ENCODE results near the gene IMMP2L.
"Not testable (repeated sequence)": the region's sequence is repeated elsewhere in the genome, so short reads cannot be mapped to it uniquely, and the experiment has no call there.

IMMP2L gene

DNA sequence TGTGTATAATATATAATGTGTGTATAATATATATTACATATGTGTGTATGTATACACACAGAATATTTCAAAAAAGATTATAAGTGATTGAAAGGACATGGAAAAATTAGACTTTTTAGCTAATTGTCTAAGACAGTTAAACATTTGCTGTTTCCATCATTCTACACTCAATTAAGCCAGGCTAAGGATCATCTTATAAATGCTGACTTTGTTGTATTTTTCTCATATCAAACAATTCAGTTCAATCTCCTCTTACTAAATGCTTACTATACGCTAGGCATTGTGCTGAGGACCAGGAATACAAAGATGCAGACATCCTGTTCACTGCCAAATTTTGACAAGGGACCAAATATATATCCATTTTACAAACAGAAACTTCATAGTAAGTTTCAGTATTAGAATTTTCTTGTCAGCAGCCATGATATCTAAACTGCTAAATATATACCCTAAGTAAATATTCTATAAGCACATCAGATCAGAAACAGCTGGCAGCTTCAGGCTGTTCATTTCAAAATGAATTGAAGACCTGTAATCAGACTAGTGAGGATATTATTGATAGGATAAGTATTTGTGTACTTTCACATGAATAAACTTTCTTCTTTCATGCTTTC lies 481.7 kb downstream of the IMMP2L start:
- DNase-seq (ENCODE audit: low read depth in 2 of 2), result no peak

DNA sequence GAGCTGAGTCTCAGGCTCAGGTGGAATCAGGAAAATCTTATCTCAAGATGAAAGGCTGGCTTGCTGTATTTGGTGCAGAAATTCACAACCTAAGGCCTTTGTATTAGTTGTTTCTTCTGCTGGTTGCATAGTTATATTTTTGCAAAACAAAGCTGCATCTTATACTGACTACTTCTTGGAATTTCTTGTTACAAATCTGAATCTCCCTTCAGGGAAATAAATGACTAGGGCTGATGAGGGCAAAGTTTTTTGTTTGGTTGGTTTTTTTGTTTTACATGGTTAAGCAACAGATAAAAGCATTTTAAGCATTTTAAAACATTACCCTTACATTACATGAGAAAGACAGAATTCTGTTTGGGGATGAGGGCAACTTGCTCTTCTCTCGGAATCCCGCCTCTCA lies 485.3 kb downstream of the IMMP2L start:
- no peak for DNase-seq (ENCODE audit: low read depth in 2 of 2)

DNA sequence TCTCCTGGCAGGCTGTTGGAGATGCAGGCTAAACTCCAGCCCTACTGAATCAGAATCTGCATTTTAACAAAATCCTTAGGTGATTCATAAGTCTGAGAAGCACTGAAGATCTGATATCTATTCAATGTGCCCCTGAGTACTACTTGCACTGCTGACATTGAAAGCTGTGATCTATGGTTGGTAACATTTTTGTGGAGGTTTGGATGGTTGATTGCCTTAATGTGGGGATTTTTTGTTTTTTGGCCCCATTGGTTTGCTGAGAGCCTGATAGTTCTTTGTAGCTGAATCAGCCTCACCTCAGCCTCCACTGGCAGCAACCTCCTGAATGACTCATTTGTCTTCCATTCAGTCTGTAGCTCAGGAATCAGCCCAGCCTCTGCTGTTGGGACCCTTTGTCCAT lies 486.1 kb downstream of the IMMP2L start:
- DNase-seq (ENCODE audit: low read depth in 2 of 2), result no peak

DNA sequence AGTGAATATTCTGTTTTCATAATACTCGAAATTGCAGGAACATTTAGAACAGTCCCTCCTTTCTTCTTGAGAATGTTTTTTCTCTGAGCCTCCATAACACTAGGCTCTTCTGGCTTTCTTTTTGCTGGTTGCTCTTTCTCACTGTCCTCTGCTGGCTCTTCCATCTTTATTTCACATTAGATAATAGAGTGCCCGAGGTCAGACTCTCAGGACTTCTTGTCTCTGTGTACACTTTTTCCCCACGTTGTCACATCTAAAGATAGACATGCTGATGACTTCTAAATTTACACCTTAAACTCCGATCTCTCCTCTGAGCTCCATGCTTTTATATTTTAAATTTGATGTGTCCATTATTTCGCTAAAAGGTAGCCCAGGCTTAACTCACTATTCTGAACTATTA lies 486.8 kb downstream of the IMMP2L start:
- no peak for DNase-seq (ENCODE audit: low read depth in 2 of 2)

DNA sequence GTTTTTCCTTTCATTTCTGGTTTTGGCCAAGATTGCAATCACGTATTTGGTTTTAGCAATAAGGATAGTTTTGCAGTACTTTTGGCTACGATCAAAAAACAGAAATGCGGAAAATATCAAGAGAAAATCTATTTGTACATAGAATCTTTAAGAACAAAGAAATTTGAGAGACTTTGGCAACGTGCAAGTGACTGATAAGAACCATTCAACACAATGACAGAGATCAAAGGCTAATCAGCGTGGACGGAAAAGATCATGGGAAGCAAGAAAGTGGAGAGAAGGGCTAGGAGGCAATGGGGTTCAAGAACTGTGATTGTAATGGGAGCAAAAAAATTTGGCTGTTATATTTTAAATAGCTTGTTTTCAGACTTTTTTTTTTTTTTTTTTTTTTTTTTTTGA lies 487.5 kb downstream of the IMMP2L start:
- no peak for DNase-seq (ENCODE audit: low read depth in 2 of 2)

DNA sequence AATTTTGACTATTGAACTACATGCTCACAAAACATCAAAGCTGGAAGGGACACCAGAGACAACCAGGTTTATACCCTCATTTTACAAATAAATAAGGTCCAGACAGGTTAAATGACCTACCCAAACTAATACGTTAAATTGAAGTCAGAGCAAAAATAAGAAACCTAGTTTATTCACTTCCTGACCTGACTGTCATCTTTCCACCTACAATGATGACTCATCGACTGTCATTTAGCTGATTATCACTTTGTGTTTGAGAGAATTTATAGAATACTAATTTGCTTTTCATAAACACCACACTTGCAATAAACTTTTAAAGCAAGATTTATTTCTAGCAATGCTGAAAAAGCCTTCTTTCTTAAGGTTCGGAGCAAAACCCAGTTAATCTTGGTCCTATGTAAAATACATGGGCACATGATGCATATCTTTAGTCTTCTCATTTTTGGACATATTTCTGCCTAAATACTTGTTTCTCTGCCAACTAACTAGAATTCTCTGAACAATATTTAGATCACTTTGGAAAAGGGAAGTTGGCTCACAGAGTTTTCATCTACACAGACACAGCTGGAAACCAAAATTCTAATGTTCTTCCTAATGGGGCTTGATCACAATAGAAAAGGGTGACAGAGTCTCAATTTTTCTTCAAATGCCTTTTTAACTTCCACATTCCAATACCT lies 488.1 kb downstream of the IMMP2L start:
- DNase-seq (ENCODE audit: low read depth in 2 of 2), result no peak

DNA sequence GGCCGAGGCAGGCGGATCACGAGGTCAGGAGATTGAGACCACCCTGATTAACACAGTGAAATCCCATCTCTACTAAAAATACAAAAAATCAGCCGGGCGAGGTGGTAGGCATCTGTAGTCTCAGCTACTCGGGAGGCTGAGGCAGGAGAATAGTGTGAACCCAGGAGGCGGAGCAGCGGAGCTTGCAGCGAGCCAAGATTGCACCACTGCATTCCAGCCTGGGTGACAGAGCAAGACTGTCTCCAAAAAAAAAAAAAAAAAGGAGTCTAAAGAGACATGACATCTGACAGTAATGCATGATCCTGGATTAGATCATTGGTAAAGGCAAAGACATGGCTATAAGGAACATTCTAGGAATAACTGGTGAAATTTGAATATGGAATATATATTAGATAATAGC lies 489.6 kb downstream of the IMMP2L start:
- not testable (repeated sequence) for DNase-seq (ENCODE audit: low read depth in 2 of 2)

DNA sequence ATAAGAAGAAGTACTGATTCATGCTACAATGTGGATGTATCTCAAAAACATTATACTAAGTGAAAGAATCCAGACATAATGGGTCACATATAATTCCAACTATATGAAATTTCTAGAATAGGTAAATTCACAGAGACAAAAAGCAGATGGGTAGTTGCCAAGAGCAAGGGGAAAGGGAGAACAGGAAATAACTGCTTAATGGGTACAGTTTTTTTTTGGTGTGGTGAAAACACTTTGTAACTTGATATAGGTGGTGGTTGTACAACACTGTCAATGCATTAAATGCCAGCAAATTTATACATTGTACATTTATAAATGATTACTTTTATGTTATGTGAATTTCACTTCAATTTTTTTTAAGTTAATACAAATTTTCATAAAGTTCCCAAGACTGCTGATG lies 490.7 kb downstream of the IMMP2L start:
- DNase-seq (ENCODE audit: low read depth in 2 of 2), result no peak

DNA sequence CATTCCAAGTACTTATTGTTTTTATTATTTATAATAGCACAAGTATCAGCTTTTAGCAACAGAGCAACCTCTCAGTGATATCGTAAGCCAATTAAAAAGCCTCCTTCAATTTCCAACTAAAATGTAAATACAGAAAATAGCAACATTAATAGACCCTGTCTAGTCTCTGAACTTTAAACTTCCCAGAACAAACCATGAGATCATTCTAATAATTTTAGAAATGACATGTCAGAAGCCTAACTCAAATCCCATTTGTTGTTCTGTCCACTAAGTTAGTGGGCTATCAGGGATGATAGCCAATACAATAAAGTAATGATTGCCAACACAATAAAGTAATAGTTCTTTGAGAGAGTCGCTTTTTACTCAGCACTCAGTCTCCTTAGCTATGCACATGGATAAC lies 493.7 kb downstream of the IMMP2L start:
- DNase-seq (ENCODE audit: low read depth in 2 of 2), result no peak

DNA sequence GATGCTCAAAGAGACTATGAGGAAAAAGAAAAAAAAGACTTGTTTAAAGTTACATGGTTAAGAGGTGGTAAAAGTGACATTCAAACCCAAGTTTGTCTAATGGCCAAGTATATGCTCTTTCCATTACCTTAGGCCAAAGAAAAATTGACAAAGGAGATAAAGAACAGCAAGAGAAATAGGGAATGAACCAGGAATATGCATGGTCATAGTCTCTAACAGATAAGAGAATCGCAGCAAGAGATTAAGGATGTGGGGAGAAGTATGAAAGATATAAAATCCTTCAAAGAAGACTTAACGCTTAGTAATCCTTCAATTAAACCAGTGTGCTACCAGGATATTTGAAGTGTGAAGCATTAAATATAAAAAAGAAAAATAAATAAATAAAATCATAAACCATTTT lies 494.6 kb downstream of the IMMP2L start:
- no peak for DNase-seq (ENCODE audit: low read depth in 2 of 2)

DNA sequence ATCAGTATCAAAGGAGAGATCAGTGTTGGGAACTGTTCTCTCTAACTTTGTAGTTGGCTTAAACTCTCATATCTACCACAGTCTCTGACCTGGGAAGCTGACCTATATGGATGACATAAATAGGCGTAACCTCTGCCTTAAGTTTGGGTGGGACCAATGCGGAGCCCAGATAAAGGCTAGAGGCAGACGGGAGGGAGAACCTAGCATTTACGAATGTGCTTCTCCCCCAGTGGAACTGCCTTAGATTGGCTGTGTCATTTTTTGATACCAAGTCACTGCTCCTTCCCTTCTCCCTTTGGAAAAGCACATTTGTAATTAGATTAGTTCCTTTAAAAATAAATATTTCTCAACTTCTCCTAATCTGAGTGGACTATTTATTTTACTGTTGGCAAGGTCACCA lies 495.0 kb downstream of the IMMP2L start:
- DNase-seq (ENCODE audit: low read depth in 2 of 2), result no peak

DNA sequence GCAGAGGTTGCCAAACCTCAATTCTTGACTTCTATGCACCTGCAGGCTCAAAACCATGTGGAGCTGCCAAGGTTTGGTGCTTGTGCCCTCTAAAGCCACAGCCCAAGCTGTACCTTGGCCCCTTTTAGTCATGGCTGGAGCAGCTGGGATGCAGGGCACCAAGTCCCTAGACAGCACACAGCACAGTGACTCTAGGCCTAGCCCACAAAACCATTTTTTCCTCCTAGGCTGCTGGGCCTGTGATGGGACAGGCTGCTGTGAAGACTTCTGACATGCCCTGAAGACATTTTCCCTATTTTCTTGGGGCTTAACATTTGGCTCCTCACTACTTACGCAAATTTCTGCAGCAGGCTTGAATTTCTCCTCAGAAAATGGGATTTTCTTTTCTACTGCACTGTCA lies 499.1 kb downstream of the IMMP2L start:
- no peak for DNase-seq (ENCODE audit: low read depth in 2 of 2)

DNA sequence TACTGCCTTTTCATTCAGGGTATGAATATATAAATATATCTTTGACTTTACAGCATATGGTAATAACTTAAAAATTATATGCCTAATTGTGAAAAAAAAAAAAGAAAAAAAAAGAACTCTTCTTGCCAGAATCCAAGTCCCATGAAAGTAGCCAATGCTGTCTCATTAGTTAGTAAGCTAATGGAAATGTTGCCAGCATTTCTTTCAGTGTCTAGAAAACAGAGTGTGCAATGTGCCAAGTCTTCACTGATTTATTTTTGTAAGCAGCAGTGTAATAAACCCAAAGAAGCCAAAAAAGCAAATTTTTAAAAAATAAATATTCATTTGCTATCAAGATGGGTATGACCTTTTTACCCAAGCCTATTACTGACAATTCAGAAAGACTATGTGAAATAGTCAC lies 502.5 kb downstream of the IMMP2L start:
- no peak for DNase-seq (ENCODE audit: low read depth in 2 of 2)

DNA sequence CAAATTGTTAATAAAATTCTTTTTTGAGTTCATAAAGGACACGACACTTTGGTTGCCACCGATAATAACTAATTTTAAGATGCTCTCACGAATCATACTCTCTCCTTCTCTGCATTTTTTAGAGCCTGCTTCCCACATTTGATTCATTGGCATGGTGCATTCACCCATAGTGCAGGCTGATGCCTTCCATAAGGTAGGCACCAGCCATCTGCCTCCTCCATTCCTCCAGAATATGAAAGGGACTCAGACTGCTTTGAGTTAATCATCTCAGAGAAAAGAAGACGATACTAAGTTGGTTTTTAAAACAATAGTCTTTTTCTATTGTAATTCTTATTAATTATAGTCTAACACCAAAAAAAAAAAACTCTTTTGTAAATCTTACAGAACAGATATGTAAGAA lies 505.2 kb downstream of the IMMP2L start:
- DNase-seq (ENCODE audit: low read depth in 2 of 2), result no peak

DNA sequence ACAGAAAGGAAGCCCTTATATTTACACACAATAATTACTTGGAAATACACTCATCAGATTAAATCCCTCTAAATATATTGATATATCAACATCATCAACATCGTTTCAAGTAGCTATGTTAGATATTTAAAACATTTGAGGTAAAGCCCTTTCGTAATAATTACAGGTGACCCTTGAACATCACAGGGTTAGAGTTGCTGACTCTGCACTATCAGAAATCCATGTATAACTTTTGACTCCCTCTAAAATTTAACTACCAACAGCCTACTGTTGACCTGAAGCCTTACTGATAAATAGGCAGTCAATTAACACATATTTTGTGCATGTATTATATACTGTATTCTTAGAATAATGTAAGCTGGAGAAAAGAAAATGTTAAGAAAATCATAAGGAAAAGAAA lies 505.9 kb downstream of the IMMP2L start:
- no peak for DNase-seq (ENCODE audit: low read depth in 2 of 2)

DNA sequence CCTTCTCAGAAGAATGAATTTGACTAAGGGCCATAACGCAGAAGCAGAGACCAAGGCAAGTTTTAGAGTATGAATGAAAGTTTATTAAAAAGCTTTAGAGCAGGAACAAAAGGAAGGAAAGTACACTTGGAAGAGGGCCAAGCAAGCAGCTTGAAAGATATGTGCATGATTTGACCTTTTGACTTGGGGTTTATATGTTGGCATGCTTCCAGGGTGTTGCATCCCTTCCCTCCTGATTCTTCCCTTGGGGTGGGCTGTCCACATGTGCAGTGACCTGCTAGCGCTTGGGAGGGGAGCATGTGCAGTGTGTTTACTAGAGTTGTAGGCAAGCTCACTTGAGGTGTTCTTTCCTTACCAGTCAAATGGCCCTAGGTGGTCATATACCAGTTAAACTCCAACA lies 509.3 kb downstream of the IMMP2L start:
- no peak for DNase-seq (ENCODE audit: low read depth in 2 of 2)

DNA sequence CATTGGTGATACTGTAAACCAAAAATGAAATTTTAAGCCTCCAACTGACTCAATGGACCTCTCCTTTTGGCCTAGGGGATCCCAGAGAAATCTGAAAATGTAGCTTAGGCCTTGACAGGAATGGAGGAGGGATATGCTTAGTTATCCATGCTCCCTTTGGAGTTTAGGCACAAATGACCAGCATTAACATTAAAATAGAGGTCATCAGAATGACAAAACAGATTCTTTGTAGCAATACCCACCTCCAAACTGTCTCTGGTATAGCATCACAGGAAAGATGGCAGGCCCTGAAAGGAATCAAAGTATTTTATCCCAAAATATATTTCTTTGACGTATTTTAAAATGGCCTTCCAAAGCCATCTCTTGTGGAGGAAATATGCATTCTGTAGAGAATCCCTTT lies 510.5 kb downstream of the IMMP2L start:
- no peak for DNase-seq (ENCODE audit: low read depth in 2 of 2)

DNA sequence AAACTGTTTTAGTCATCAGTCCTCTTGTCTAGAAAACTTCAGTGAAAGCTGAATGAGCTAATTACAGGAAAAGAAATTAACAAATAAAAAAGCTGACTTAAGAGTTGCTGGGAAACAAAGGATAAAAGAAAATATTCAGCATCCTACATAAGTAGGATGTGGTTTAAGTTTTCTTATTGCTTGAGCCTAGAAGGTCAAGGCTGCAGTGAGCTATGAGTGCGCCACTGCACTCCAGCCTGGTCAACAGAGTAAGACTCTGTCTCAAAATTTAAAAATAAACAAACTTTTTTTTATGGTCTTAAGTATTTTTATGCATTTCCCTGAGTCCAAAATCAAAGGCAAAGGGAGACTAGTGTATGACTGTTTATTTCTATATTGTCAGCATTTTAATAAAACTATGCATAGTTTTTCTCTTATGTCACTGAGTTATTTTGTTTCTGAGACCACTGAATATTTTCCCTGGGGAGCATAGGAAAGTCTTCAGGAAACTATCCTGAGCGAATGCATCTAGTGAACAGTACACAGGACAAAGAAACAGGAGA lies 511.3 kb downstream of the IMMP2L start:
- no peak for DNase-seq (ENCODE audit: low read depth in 2 of 2)

DNA sequence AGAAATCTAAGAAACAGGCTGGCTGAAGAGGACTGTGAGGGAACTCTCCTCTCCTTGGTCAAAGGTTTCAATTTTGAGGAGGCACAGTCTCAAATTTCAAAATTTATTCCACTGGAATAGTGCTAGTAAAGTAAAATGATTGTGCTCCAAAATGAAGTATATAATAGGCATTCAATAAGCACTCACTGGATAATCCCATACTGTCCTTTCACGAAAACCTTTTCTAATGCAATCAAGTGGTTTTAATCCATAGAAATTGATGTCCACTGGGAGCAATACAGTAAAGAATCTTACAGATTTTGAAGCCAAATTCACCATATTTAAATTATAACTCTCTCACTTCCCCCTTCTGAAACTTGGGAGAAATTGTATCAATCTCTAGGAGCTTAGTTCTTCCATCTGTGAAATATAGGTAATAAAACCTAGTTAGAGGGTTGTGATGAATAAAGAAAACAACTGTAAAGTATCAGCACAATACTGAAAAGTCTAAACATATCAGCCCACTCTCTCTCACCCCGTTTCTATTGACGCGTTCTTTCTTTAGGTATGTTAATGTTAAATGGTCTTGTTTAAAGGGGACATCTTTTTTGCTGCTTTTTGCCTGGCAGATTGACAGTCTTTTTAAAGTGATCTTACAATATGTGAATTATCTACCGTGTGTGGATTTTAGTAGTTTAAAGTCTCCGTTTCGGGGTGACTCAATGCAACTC lies 512.2 kb downstream of the IMMP2L start:
- DNase-seq (ENCODE audit: low read depth in 2 of 2), result no peak

DNA sequence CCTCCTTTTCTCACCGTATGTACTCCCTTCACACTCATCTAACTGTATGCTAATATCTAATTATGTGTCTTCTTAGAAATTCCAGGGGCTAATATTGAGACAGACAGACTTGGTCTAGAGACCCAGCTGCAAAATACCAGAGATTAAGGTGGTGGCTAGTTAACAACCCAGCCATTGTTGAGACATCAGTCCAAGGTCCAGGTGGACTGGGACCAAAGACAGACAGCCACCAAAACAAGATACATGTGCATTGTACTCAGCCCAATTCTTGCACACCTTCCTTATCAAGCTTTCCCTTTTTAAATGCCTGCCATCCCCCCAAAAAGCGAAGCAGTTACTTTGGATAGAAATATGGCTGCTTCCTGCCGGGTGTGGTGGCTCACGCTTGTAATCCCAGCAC lies 514.7 kb downstream of the IMMP2L start:
- no peak for DNase-seq (ENCODE audit: low read depth in 2 of 2)

DNA sequence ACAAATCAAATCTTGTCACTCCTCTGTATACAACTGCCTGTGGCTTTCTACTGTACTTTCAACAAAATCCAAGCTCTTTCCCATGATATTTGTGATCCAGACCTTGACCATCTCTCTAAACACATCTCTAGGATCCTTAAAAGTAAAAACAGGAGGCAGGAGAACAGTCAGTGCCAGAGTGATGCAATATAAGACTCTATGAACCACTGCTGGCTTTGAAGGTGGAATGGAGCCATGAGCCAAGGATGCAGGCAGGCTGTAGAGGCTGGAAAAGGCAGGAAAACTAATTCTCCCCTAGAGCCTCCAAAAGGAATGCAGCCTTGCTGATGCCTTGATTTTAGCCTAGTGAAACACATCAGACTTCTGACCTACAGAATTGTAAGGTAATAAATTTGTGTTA lies 516.8 kb downstream of the IMMP2L start:
- DNase-seq (ENCODE audit: low read depth in 2 of 2), result no peak

DNA sequence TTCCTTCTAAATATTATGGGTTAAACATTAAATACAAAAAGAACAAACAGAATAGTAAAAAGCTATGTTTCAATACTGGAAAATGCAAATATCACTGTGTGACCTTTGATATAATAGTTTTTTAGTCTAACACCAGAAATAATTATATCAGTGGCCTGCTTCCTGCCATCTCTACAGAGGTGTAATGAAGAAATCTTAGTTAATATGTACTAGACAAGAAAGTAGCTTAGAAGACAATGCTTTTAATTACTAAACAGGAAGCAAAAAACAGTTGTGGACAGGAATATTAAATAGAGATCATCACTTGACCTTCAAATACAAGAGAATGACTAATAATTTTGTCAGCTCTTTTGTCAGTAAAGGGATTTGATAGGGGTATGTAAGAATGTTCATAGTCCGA lies 518.7 kb downstream of the IMMP2L start:
- no peak for DNase-seq (ENCODE audit: low read depth in 2 of 2)

DNA sequence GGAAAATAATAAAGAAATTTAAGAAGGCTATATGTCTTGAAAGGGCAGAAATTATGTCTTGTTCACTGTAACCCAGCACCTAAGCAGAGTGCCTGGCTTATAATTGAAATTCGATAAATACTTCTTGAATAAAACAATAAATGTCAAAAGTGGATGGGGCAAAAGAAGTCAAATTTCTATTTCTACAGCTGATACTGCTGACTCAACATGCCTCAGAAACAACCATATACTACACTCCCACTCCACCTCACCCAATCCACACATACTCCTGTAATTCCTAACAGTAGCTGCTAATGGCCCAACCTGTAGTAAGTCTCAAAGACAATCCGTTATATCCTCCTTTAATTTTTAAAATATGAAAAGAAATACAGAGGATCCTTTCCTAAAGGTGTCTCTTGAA lies 519.5 kb downstream of the IMMP2L start:
- no peak for DNase-seq (ENCODE audit: low read depth in 2 of 2)

Data from activated CD4-positive, alpha-beta T cell treated with anti-CD3 and anti-CD28 coated beads for 24 hours (primary cell).